ENCODE measurements around the gene PTF1A.

GRCh38 chr10:23192712-23193434 lies 761 bp downstream of the PTF1A start:
- no peak for TF ChIP-seq POLR2A (IDR thresholded peaks at IDR 0.05)
- TF ChIP-seq, protein P1, sequence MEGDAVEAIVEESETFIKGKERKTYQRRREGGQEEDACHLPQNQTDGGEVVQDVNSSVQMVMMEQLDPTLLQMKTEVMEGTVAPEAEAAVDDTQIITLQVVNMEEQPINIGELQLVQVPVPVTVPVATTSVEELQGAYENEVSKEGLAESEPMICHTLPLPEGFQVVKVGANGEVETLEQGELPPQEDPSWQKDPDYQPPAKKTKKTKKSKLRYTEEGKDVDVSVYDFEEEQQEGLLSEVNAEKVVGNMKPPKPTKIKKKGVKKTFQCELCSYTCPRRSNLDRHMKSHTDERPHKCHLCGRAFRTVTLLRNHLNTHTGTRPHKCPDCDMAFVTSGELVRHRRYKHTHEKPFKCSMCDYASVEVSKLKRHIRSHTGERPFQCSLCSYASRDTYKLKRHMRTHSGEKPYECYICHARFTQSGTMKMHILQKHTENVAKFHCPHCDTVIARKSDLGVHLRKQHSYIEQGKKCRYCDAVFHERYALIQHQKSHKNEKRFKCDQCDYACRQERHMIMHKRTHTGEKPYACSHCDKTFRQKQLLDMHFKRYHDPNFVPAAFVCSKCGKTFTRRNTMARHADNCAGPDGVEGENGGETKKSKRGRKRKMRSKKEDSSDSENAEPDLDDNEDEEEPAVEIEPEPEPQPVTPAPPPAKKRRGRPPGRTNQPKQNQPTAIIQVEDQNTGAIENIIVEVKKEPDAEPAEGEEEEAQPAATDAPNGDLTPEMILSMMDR (IDR thresholded peaks at IDR 0.05 in 8 of 11, conservative IDR thresholded peaks at IDR 0.05 in 3 of 11), result no peak

All from spleen (tissue), 7 donors.